ENCODE data around the gene RHBDD2. TPM values are rescaled to one million over a fixed set of nuclear protein-coding genes. Genes with fewer than 3 reads are reported as not detected.
A peak's percentile ranks its signal among the peaks of the same experiment; 100 is the strongest.
"Not testable (repeated sequence)": the region's sequence is repeated elsewhere in the genome, so short reads cannot be mapped to it uniquely, and the experiment has no call there.

RHBDD2 gene
- 10 to 100 TPM; 39.8 to 44.6 TPM for total RNA-seq
- polyA plus RNA-seq = 108 TPM

DNA sequence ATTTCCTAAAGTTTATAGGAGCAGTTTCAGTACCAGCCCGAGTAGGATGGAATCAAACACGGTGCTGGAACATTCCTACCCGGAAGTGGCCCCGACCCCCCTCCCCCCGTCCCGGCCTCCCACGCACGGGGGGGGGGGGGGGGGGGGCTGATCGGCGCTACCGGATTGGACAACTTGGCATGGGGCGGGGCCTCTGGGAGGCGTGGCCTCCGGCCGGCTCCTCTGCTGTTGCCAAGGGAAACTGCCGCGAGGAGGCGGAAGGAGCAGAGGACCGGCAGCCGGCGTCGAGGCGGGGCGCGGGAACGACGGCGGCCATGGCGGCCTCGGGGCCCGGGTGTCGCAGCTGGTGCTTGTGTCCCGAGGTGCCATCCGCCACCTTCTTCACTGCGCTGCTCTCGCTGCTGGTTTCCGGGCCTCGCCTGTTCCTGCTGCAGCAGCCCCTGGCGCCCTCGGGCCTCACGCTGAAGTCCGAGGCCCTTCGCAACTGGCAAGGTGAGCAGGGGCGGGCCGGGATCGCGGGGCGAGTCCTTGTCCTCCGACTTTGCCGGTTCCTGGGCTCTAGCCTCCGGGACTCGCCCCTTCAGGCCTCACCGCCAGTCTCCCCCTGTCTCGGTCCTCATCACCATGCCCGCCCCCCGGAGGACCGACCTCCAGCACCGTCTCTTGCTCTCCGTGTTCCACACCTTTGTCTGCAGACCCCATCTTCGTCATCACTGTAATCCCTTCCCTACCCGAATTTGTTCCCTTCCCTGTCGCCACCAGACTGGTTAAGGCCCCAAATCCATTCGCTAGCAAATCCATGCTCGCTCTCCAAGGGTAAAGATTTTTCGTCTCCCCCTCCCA lies at the start of gene RHBDD2:
RHBDD2 (plus strand) TSS at position 266 of the 843 bp plus-strand sequence; CDS start at position 315, 49 bp downstream.
- DNase-seq = peak; percentile 89 to 98 (median 95)
- CTCF ChIA-PET = interaction anchor here (1.3 to 1.7 kb wide), 2 partner anchors 35 to 141 kb away, joined by 3 to 7 read pairs; no protein-coding TSS in a partner anchor
- H3K36me3 ChIP-seq (ENCODE audit: insufficient read depth, low read length) = peaks cover 18% of the 10 kb centered on the region
- H3K4me3 ChIP-seq (ENCODE audit: low read length) = peak within 1 kb of the TSS; percentile 79
- Mint-ChIP-seq H3K27me3 (no peaks in the 10 kb centered on the region), H3K9me3 (no peaks in the 10 kb centered on the region), H3K4me3 (peak within 1 kb of the TSS; percentile 95 to 99 (median 96)), H3K36me3 (peaks cover 0 to 47% (median 9%) of the 10 kb centered on the region in 3 donors), H3K4me1 (peaks cover 25 to 46% (median 37%) of the 10 kb centered on the region in 3 donors), H3K27ac (peak within 1 kb of the TSS; percentile 95 to 100 (median 97))
- peak within 1 kb of the TSS; percentile 87 for H3K27ac ChIP-seq (ENCODE audit: low read depth, low read length)
- peaks cover 22% of the 10 kb centered on the region for H3K4me1 ChIP-seq (ENCODE audit: insufficient read depth, low read length)
- no peaks in the 10 kb centered on the region for H3K9me3 ChIP-seq (ENCODE audit: low read length)
- H3K27me3 ChIP-seq (ENCODE audit: insufficient read depth, low read length, poor library complexity, severe bottlenecking) = no peaks in the 10 kb centered on the region
- POLR2A ChIA-PET = interaction anchor here (1.5 to 2.0 kb wide), 2 partner anchors 35 to 37 kb away, joined by 9 to 17 read pairs; no protein-coding TSS in a partner anchor

DNA sequence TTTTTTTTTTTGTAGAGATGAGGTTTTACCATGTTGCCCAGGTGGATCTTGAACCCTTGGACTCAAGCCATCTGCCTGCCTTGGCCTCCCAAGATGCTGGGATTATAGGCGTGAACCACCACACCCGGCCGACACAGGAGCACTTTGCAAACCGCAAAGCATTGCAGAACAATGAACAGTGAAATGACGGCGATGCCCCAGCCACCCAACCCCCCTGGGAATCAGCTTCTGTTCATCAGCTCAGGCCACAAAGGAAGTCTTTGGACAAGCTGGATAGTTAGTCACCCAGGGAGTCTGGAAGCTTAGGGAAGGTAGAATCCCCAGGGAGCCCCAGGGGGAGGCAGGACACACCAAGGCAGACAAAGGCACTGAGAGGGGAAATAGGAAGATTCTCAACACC lies 49.2 kb upstream of the RHBDD2 start:
- H3K36me3 Mint-ChIP-seq; H3K27ac Mint-ChIP-seq; H3K27me3 ChIP-seq (ENCODE audit: insufficient read depth, low read length, poor library complexity, severe bottlenecking); DNase-seq; H3K9me3 ChIP-seq (ENCODE audit: low read length); H3K4me3 Mint-ChIP-seq; H3K36me3 ChIP-seq (ENCODE audit: insufficient read depth, low read length); H3K4me1 Mint-ChIP-seq; H3K4me1 ChIP-seq (ENCODE audit: insufficient read depth, low read length); H3K4me3 ChIP-seq (ENCODE audit: low read length); H3K27ac ChIP-seq (ENCODE audit: low read depth, low read length); H3K27me3 Mint-ChIP-seq; CTCF ChIA-PET; H3K9me3 Mint-ChIP-seq: not testable (repeated sequence)
- POLR2A ChIA-PET = interaction anchor here (0.6 kb wide), 1 partner anchor 1822 kb away, joined by 4 read pairs; no protein-coding TSS in a partner anchor

DNA sequence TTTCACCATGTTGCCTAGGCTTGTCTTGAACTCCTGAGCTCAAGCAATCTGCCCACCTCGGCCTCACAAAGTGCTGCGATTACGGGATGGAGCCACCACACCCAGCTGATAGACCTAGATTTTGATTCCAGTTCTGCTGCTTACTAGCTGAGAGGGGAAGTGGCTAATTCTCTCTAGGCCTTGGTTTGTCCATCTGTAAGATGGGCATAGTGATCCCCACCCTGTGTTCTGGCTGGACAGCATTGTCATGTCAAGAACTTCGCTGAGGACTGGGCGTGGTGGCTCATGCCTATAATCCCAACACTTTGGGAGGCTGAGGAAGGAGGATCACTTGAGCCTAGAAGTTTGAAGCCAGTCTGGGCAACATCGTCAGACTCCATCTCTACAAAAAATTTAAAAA lies 47.9 kb upstream of the RHBDD2 start:
- Histone ChIP-seq H3K4me1 (ENCODE audit: insufficient read depth, low read length) (no peaks in the 10 kb centered on the region), H3K27ac (ENCODE audit: low read depth, low read length) (no peak overlapping the region), H3K27me3 (ENCODE audit: insufficient read depth, low read length, poor library complexity, severe bottlenecking) (no peaks in the 10 kb centered on the region), H3K4me3 (ENCODE audit: low read length) (no peak overlapping the region), H3K36me3 (ENCODE audit: insufficient read depth, low read length) (no peaks in the 10 kb centered on the region), H3K9me3 (ENCODE audit: low read length) (no peaks in the 10 kb centered on the region)
- no peak overlapping the region for H3K4me3 Mint-ChIP-seq
- no peaks in the 10 kb centered on the region for H3K36me3 Mint-ChIP-seq
- H3K4me1 Mint-ChIP-seq = no peaks in the 10 kb centered on the region
- H3K27ac Mint-ChIP-seq = peak overlapping the region in 2 of 8 donors; percentile 17 to 51
- no peaks in the 10 kb centered on the region for H3K9me3 Mint-ChIP-seq
- peaks cover 0 to 1% of the 10 kb centered on the region in 2 donors for H3K27me3 Mint-ChIP-seq
- POLR2A ChIA-PET = no interaction called here
- CTCF ChIA-PET = no interaction called here
- DNase-seq = no peak

DNA sequence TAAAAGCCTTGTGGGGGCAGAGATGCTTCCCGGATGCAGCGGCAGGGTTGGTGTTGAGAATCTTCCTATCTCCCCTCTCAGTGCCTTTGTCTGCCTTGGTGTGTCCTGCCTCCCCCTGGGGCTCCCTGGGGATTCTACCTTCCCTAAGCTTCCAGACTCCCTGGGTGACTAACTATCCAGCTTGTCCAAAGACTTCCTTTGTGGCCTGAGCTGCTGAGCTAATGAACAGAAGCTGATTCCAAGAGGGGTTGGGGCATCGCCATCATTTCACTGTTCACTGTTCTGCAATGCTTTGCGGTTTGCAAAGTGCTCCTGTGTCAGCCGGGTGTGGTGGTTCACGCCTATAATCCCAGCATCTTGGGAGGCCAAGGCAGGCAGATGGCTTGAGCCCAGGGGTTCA lies 45.2 kb upstream of the RHBDD2 start:
- H3K9me3 Mint-ChIP-seq; H3K9me3 ChIP-seq (ENCODE audit: low read length); H3K4me1 ChIP-seq (ENCODE audit: insufficient read depth, low read length); H3K27me3 ChIP-seq (ENCODE audit: insufficient read depth, low read length, poor library complexity, severe bottlenecking); H3K36me3 ChIP-seq (ENCODE audit: insufficient read depth, low read length); H3K36me3 Mint-ChIP-seq; H3K27me3 Mint-ChIP-seq; H3K27ac ChIP-seq (ENCODE audit: low read depth, low read length); DNase-seq; H3K4me1 Mint-ChIP-seq; POLR2A ChIA-PET; CTCF ChIA-PET; H3K4me3 Mint-ChIP-seq; H3K27ac Mint-ChIP-seq; H3K4me3 ChIP-seq (ENCODE audit: low read length): not testable (repeated sequence)

DNA sequence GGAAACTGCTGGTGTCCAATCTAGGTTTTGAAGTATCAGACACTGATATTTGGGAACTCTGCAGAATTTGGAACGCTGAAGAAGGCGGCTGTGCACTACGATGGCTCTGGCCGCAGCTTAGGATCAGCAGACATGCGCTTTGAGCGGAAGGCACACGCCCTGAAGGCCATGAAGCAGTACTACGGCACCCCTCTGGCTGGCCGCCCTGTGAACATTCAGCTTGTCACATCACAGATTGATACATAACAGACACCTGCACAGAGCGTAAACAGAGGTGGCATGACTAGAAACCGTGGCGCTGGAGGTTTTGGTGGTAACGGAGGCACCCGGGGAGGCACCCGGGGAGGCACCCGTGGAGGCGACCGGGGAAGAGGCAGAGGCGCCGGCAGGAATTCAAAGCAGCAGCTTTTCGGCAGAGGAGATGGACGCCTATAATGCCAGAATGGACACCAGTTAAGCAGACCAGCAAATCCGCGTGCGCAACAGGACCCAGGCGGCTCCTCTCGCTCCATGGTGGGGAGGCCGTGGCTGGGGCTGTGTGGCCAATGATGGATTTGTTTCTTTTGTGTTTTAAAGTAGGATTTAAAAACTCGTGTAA lies 43.0 kb upstream of the RHBDD2 start:
- no peak for DNase-seq
- H3K9me3 ChIP-seq (ENCODE audit: low read length) = no peaks in the 10 kb centered on the region
- ChIA-PET CTCF (no interaction called here), POLR2A (no interaction called here)
- no peaks in the 10 kb centered on the region for H3K36me3 ChIP-seq (ENCODE audit: insufficient read depth, low read length)
- Mint-ChIP-seq H3K27ac (peak overlapping the region in 1 of 8 donors; percentile 78), H3K36me3 (no peaks in the 10 kb centered on the region), H3K27me3 (peaks cover 0 to 1% of the 10 kb centered on the region in 2 donors), H3K4me3 (no peak overlapping the region), H3K4me1 (no peaks in the 10 kb centered on the region), H3K9me3 (no peaks in the 10 kb centered on the region)
- no peak overlapping the region for H3K4me3 ChIP-seq (ENCODE audit: low read length)
- H3K27ac ChIP-seq (ENCODE audit: low read depth, low read length) = no peak overlapping the region
- no peaks in the 10 kb centered on the region for H3K27me3 ChIP-seq (ENCODE audit: insufficient read depth, low read length, poor library complexity, severe bottlenecking)
- no peaks in the 10 kb centered on the region for H3K4me1 ChIP-seq (ENCODE audit: insufficient read depth, low read length)

DNA sequence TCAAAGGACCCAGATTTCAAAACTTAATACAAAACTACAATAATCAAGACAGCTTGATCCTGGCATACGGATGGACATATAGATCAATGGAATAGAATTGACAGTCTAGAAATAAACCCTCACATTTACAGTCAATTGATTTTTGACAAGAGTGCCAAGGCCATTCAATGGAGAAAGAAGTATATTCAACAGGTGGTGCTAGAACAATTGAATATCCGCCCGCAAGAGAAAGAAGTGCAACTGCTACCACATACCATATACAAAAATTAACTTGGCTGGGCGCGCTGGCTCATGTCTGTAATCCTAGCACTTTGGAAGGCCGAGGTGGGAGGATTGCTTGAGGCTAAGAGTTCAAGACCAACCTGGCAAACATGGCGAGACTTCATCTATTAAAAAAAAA lies 42.0 kb upstream of the RHBDD2 start:
- Mint-ChIP-seq H3K36me3 (no peaks in the 10 kb centered on the region), H3K27me3 (peaks cover 0 to 1% of the 10 kb centered on the region in 2 donors), H3K4me1 (no peaks in the 10 kb centered on the region), H3K4me3 (no peak overlapping the region), H3K27ac (no peak overlapping the region), H3K9me3 (no peaks in the 10 kb centered on the region)
- Histone ChIP-seq H3K4me1 (ENCODE audit: insufficient read depth, low read length) (no peaks in the 10 kb centered on the region), H3K27me3 (ENCODE audit: insufficient read depth, low read length, poor library complexity, severe bottlenecking) (no peaks in the 10 kb centered on the region), H3K4me3 (ENCODE audit: low read length) (no peak overlapping the region), H3K36me3 (ENCODE audit: insufficient read depth, low read length) (no peaks in the 10 kb centered on the region), H3K27ac (ENCODE audit: low read depth, low read length) (no peak overlapping the region), H3K9me3 (ENCODE audit: low read length) (no peaks in the 10 kb centered on the region)
- DNase-seq = no peak
- CTCF ChIA-PET = no interaction called here
- POLR2A ChIA-PET = no interaction called here

DNA sequence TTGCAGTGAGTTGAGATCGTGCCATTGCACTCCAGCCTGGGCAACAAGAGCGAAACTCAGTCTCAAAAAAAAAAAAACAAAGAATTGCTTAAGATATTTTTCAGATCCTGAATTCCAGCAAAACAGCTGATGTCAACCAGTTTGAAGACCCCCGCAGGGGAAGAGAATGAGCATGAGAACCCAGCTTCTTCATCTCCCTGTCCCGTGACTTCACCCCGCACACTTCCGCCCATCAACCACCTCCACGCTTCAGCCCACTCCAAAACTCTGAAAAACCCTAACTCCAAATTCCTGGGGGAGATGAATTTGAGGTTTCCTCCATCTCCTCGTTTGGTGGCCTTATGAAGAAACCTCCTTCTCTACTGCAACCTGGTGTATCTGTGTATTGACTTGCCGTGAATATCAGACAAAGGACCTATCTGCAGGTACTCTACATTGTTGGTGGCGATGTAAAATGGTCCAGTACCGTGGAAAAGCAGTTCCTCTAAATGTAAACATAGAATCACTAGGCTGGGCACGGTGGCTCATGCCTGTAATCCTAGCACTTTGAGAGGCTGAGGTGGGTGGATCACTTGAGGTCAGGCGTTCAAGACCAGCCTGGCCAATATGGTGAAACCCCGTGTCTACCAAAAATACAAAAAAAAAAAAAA lies 40.4 kb upstream of the RHBDD2 start:
- H3K4me3 ChIP-seq (ENCODE audit: low read length); H3K27me3 ChIP-seq (ENCODE audit: insufficient read depth, low read length, poor library complexity, severe bottlenecking); H3K4me1 Mint-ChIP-seq; DNase-seq; H3K9me3 ChIP-seq (ENCODE audit: low read length); H3K27ac ChIP-seq (ENCODE audit: low read depth, low read length); H3K4me3 Mint-ChIP-seq; H3K4me1 ChIP-seq (ENCODE audit: insufficient read depth, low read length); H3K36me3 Mint-ChIP-seq; H3K27me3 Mint-ChIP-seq; CTCF ChIA-PET; H3K27ac Mint-ChIP-seq; H3K36me3 ChIP-seq (ENCODE audit: insufficient read depth, low read length); H3K9me3 Mint-ChIP-seq; POLR2A ChIA-PET: not testable (repeated sequence)

DNA sequence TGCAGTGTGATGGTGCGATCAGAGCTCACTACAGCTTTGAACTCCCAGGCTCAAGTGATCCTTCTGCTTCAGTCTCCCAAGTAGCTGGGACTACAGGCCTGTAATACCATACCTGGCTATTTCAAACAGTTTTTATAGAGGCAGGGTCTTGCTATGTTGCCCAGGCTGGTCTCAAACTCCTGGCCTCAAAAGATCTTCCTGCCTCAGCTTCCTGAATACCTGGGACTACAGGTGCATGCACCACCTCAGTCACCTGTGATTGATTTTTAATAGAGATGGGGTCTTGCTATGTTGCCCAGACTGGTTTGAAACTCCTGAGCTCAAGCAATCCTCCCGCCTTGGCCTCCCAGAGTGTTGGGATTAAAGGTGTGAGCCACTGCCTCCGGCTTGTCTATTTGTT lies 38.8 kb upstream of the RHBDD2 start:
- H3K9me3 ChIP-seq (ENCODE audit: low read length) = no peaks in the 10 kb centered on the region
- no peak overlapping the region for H3K4me3 ChIP-seq (ENCODE audit: low read length)
- H3K27ac Mint-ChIP-seq = no peak overlapping the region
- POLR2A ChIA-PET = no interaction called here
- H3K4me1 Mint-ChIP-seq = peaks cover 0 to 6% (median 6%) of the 10 kb centered on the region in 3 donors
- no peak overlapping the region for H3K4me3 Mint-ChIP-seq
- CTCF ChIA-PET = interaction anchor here (1.2 kb wide), 1 partner anchor 170 kb away, joined by 3 read pairs; no protein-coding TSS in a partner anchor
- no peaks in the 10 kb centered on the region for H3K4me1 ChIP-seq (ENCODE audit: insufficient read depth, low read length)
- H3K27me3 Mint-ChIP-seq = peaks cover 0 to 2% of the 10 kb centered on the region in 2 donors
- DNase-seq = no peak
- no peaks in the 10 kb centered on the region for H3K36me3 ChIP-seq (ENCODE audit: insufficient read depth, low read length)
- H3K27me3 ChIP-seq (ENCODE audit: insufficient read depth, low read length, poor library complexity, severe bottlenecking) = no peaks in the 10 kb centered on the region
- H3K9me3 Mint-ChIP-seq = no peaks in the 10 kb centered on the region
- no peaks in the 10 kb centered on the region for H3K36me3 Mint-ChIP-seq
- no peak overlapping the region for H3K27ac ChIP-seq (ENCODE audit: low read depth, low read length)

All from CD8-positive, alpha-beta memory T cell (primary cell).